Neural crest cell (in vitro differentiated cells): ENCODE results near the gene EWSR1. TPM values are rescaled to one million over a fixed set of nuclear protein-coding genes. Genes with fewer than 3 reads are reported as not detected.

Experiments
- DNase-seq: peaks from one replicate; pipeline ENCODE4 v3.0.0; 2021; ENCODE audit warnings: low read depth, mixed read lengths, low spot score
- H3K27ac Mint-ChIP-seq: one replicate; pipeline ENCODE4 v1.8.0; 2021; ENCODE audit warnings: mild to moderate bottlenecking, mixed read lengths; ENCODE audit not compliant: unreplicated experiment
- H3K27me3 Mint-ChIP-seq: 2 replicates; pipeline ENCODE4 v1.8.0; 2021; ENCODE audit warnings: low read depth, mild to moderate bottlenecking, mixed read lengths
- H3K36me3 Mint-ChIP-seq: 2 replicates; pipeline ENCODE4 v1.8.0; 2021; ENCODE audit warnings: low read depth, mild to moderate bottlenecking, mixed read lengths
- H3K4me1 Mint-ChIP-seq: 2 replicates; pipeline ENCODE4 v1.8.0; 2021; ENCODE audit warnings: mixed read lengths
- H3K4me3 Mint-ChIP-seq: one replicate; pipeline ENCODE4 v1.8.0; 2021; ENCODE audit warnings: mild to moderate bottlenecking, mixed read lengths
- H3K9me3 Mint-ChIP-seq: 2 replicates; pipeline ENCODE4 v1.8.0; 2021; ENCODE audit warnings: mixed read lengths
- CTCF ChIP-seq: fragments of 200-600 bp; sonication (generic); conservative IDR thresholded peaks from 2 replicates; pipeline ENCODE4 v1.5.0; 2021; ENCODE audit warnings: antibody characterized with exemption, mild to moderate bottlenecking
- total RNA-seq: library from RNA; stranded (reverse); gene quantifications from 2 replicates; pipeline ENCODE4 v1.2.1, GENCODE V29; 2021

EWSR1 gene
- total RNA-seq, 1 donor from 2014 or later: 483 TPM

DNA sequence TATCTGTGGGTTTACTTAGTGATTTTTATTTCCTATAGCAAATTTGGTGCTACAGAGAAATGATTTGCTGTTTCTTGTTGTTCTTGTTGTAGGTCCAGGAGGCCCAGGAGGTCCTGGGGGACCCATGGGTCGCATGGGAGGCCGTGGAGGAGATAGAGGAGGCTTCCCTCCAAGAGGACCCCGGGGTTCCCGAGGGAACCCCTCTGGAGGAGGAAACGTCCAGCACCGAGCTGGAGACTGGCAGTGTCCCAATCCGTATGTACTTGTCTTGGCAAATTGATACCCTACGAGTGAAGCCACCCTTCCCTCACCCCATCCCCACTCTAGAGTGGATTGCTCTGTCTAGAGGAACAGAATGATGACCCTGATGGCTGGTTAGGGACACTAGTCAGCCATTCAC lies 30.6 kb downstream of the EWSR1 start:
- no peak overlapping the region for H3K4me3 Mint-ChIP-seq
- H3K27ac Mint-ChIP-seq: no peak overlapping the region
- peaks cover 36% of the 10 kb centered on the region for H3K36me3 Mint-ChIP-seq
- no peaks in the 10 kb centered on the region for H3K9me3 Mint-ChIP-seq
- TF ChIP-seq CTCF: no peak
- H3K27me3 Mint-ChIP-seq: peaks cover 5% of the 10 kb centered on the region
- no peak for DNase-seq
- H3K4me1 Mint-ChIP-seq: no peaks in the 10 kb centered on the region

DNA sequence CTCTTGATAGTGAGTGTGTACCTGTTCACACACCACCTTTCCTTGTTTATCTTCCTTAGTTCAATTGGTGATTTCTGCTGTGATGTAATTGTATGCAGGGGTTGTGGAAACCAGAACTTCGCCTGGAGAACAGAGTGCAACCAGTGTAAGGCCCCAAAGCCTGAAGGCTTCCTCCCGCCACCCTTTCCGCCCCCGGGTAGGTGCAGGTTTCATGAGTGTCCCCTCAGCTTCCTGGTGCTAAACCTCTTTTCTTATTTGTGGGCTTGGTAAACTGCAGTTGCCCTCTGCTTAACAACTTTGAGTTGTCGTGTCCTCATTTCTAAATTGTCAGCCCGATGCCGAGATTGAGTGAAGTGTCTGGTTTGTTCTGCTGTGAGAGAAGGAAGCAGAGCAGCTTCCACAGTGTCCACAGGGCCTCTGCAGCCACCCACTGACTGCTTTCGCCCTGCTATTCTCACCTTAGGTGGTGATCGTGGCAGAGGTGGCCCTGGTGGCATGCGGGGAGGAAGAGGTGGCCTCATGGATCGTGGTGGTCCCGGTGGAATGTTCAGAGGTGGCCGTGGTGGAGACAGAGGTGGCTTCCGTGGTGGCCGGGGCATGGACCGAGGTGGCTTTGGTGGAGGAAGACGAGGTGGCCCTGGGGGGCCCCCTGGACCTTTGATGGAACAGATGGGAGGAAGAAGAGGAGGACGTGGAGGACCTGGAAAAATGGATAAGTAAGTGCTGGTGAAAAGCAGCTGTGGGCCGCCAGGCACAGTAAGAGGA lies 31.2 kb downstream of the EWSR1 start:
- Mint-ChIP-seq H3K27me3 (peaks cover 5% of the 10 kb centered on the region), H3K36me3 (peaks cover 36% of the 10 kb centered on the region), H3K4me3 (peak overlapping the region; percentile 69), H3K27ac (no peak overlapping the region), H3K9me3 (no peaks in the 10 kb centered on the region), H3K4me1 (no peaks in the 10 kb centered on the region)
- DNase-seq: no peak
- TF ChIP-seq CTCF: no peak

DNA sequence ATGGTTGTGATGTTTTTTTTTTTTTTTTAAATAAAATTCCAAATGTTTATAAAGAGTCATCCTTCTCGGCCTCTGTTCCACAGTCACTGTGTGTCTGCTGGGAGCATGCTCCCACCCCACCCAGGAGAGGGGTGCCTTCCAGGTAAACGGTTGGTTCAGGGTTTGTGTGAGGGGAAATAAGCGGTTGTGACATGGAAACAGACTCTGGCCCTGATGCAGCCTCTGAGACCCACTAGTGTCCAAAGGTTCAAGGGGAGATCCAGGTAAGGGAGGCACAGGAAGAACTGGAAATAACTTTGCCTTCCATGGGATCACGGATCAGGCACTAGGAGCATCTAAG lies 32.4 kb downstream of the EWSR1 start:
- Mint-ChIP-seq H3K27me3 (peaks cover 5% of the 10 kb centered on the region), H3K9me3 (no peaks in the 10 kb centered on the region), H3K27ac (no peak overlapping the region), H3K4me1 (no peaks in the 10 kb centered on the region), H3K36me3 (peaks cover 36% of the 10 kb centered on the region), H3K4me3 (no peak overlapping the region)
- no peak for TF ChIP-seq CTCF
- no peak for DNase-seq

- DNase-seq: no peak
- Mint-ChIP-seq H3K9me3 (no peaks in the 10 kb centered on the region), H3K4me1 (peaks cover 3% of the 10 kb centered on the region), H3K27ac (peak overlapping the region; percentile 79), H3K4me3 (peak overlapping the region; percentile 54), H3K27me3 (peaks cover 5% of the 10 kb centered on the region), H3K36me3 (peaks cover 31% of the 10 kb centered on the region)
- TF ChIP-seq CTCF: no peak
Observed at GRCh38 chr22:29300807-29301601, 32.9 kb downstream of the EWSR1 start.

DNA sequence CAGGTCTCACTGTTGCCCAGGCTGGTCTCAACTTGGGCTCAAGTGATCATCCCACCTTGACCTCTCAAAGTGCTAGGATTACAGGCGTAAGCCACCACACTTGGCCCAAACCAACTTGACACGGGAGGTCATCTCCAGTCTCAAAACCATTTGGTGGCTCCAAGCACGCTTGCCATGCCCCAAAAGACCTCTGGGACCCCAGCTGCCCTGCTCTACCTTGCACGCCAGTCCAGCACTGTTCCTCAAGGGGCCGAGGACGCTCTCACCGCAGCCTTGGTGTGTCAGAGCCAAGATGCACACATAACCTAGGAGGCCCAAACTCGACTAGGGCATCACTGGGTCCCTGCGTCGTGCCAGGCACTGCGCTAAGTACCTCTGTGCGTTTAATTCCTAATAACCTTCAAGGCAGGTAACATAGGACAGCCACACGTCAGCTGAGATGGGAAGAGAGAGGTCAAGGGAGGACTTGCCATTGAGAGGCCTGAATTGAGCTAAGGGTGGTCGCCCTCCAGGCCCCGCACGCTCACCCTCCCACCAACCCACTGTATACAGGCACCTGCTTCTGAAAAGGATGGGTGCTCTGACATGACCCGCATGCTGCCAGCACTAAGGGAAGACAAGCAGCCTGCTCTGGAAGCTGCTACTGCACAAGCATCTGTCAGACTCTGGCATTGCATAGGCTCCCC lies 33.8 kb downstream of the EWSR1 start:
- no peak for DNase-seq
- no peaks in the 10 kb centered on the region for H3K9me3 Mint-ChIP-seq
- H3K27ac Mint-ChIP-seq: no peak overlapping the region
- no peak for TF ChIP-seq CTCF
- H3K36me3 Mint-ChIP-seq: peaks cover 28% of the 10 kb centered on the region
- peaks cover 4% of the 10 kb centered on the region for H3K4me1 Mint-ChIP-seq
- peaks cover 5% of the 10 kb centered on the region for H3K27me3 Mint-ChIP-seq
- H3K4me3 Mint-ChIP-seq: peak overlapping the region; percentile 54
